ENCODE measurements around the gene GP1BA. TPM values are rescaled to one million over a fixed set of nuclear protein-coding genes. Genes with fewer than 3 reads are reported as not detected.

Gene GP1BA
- total RNA-seq, 6 experiments from 2014 or later = 0.13 to 0.20 (median 0.15) TPM; not detected in 3

GRCh38 chr17:4938069-4938491 is 6.0 kb downstream of the GP1BA start:
- Histone ChIP-seq H3K4me1 (peaks cover 0 to 34% (median 14%) of the 10 kb centered on the region in 4 donors), H3K36me3 (peaks cover 0 to 27% (median 3%) of the 10 kb centered on the region in 4 donors), H3K27me3 (no peaks in the 10 kb centered on the region), H3K27ac (no peak overlapping the region), H3K4me3 (no peak overlapping the region), H3K9me3 (no peaks in the 10 kb centered on the region)
- ATAC-seq = no peak
- WGBS (ENCODE audit: insufficient coverage, low coverage, low lambda C conversion rate, missing lambda C conversion rate) = 100% methylated on average over 6 of the region's 11 CpGs
- DNase-seq = no peak
- intact Hi-C loops (cut with DNase I) = no loop called here
- TF ChIP-seq POLR2A (IDR thresholded peaks at IDR 0.05) (no peak), CTCF (IDR thresholded peaks at IDR 0.05) (no peak)

GRCh38 chr17:4938688-4939545 is 6.8 kb downstream of the GP1BA start:
- DNase-seq (no peak), ATAC-seq (no peak)
- H3K27ac ChIP-seq = peak overlapping the region; percentile 77 to 93 (median 83)
- intact Hi-C loops (cut with DNase I) = no loop called here
- H3K4me1 ChIP-seq = peaks cover 0 to 33% (median 16%) of the 10 kb centered on the region in 4 donors
- TF ChIP-seq CTCF (IDR thresholded peaks at IDR 0.05) (no peak), POLR2A (IDR thresholded peaks at IDR 0.05) (no peak)
- no peaks in the 10 kb centered on the region for H3K27me3 ChIP-seq
- H3K4me3 ChIP-seq = peak overlapping the region; percentile 83 to 95 (median 87)
- 36% methylated on average over 10 of the region's 19 CpGs for WGBS (ENCODE audit: insufficient coverage, low coverage, low lambda C conversion rate, missing lambda C conversion rate)
- H3K9me3 ChIP-seq = no peaks in the 10 kb centered on the region
- peaks cover 0 to 34% (median 4%) of the 10 kb centered on the region in 4 donors for H3K36me3 ChIP-seq

- peak in 1 of 3 donors; percentile 53 for DNase-seq
- peaks cover 0 to 35% (median 5%) of the 10 kb centered on the region in 4 donors for H3K36me3 ChIP-seq
- intact Hi-C loops (cut with DNase I) = no loop called here
- WGBS (ENCODE audit: insufficient coverage, low coverage, low lambda C conversion rate, missing lambda C conversion rate) = 0% methylated on average over 6 of the region's 16 CpGs
- no peak for TF ChIP-seq POLR2A (IDR thresholded peaks at IDR 0.05)
- no peak for TF ChIP-seq CTCF (IDR thresholded peaks at IDR 0.05)
- no peaks in the 10 kb centered on the region for H3K27me3 ChIP-seq
- no peaks in the 10 kb centered on the region for H3K9me3 ChIP-seq
- peak in 2 of 4 donors; percentile 0 to 3 for ATAC-seq
- H3K4me1 ChIP-seq = peaks cover 0 to 28% (median 14%) of the 10 kb centered on the region in 4 donors
- peak overlapping the region; percentile 77 to 93 (median 83) for H3K27ac ChIP-seq
- H3K4me3 ChIP-seq = peak overlapping the region; percentile 83 to 95 (median 87)
These were observed 7.4 kb downstream of the GP1BA start for GRCh38 chr17:4939546-4939795.

- Histone ChIP-seq H3K9me3 (no peaks in the 10 kb centered on the region), H3K4me1 (peaks cover 0 to 24% (median 11%) of the 10 kb centered on the region in 4 donors), H3K27ac (peak within 1 kb of the TSS; percentile 77 to 93 (median 83)), H3K27me3 (no peaks in the 10 kb centered on the region), H3K4me3 (peak within 1 kb of the TSS; percentile 83 to 95 (median 87)), H3K36me3 (peaks cover 0 to 37% (median 8%) of the 10 kb centered on the region in 4 donors)
- intact Hi-C loops (cut with DNase I) = no loop called here
- peak; percentile 87 to 94 (median 90) for ATAC-seq
- peak; percentile 67 for TF ChIP-seq POLR2A (IDR thresholded peaks at IDR 0.05)
- no peak for TF ChIP-seq CTCF (IDR thresholded peaks at IDR 0.05)
- under 1% methylated on average over 56 of the region's 72 CpGs for WGBS (ENCODE audit: insufficient coverage, low coverage, low lambda C conversion rate, missing lambda C conversion rate)
- DNase-seq = peak; percentile 94 to 97 (median 96)
These were observed 7.9 kb downstream of the GP1BA start, which contains the start of the genes RNF167 and SLC25A11 for GRCh38 chr17:4939796-4940554. Gene RNF167, plus strand, starts transcription at chr17:4940268. Its CDS starts 642 bp downstream, at chr17:4940910. Gene SLC25A11, minus strand, starts transcription at chr17:4940046. Its CDS starts 136 bp downstream, at chr17:4939910.
